Esophagus muscularis mucosa (tissue), 3 donors: Measurements from ENCODE around the gene EIF5AL1.

Experiments
- CTCF ChIP-seq, 3 experiments: fragments of 200-600 bp in 2 of 3; fragments of 450-650 bp in 1 of 3; sonication (generic) in 2 of 3; IDR thresholded peaks; one replicate each; pipeline ENCODE4 v1.5.1; 2017 to 2019; ENCODE audit warnings: antibody characterized with exemption in 3 of 3, mild to moderate bottlenecking in 2 of 3, moderate library complexity in 1 of 3
- POLR2A ChIP-seq: fragments of 450-650 bp; IDR thresholded peaks from one replicate; pipeline ENCODE4 v1.6.1; 2017; ENCODE audit warnings: antibody characterized with exemption, moderate library complexity, mild to moderate bottlenecking, low read depth
- POLR2AphosphoS5 ChIP-seq, 2 donors: sonication (generic); formaldehyde crosslinking; IDR thresholded peaks; one replicate each; pipeline ENCODE4 v1.6.1; 2017; ENCODE audit warnings: antibody characterized with exemption in 2 of 2

- TF ChIP-seq POLR2AphosphoS5 (IDR thresholded peaks at IDR 0.05) = no peak
- TF ChIP-seq CTCF (IDR thresholded peaks at IDR 0.05) = no peak
- no peak for TF ChIP-seq POLR2A
These were observed 20.1 kb upstream of the EIF5AL1 start for GRCh38 chr10:79492256-79492655.
